ENCODE results near the gene KCNMA1.
"Not testable (repeated sequence)": the region's sequence is repeated elsewhere in the genome, so short reads cannot be mapped to it uniquely, and the experiment has no call there.

The KCNMA1 gene

GRCh38 chr10:77602913-77603533, 34.6 kb downstream of the KCNMA1 start:
- no peak for DNase-seq

GRCh38 chr10:77602231-77602912, 35.2 kb downstream of the KCNMA1 start:
- DNase-seq: no peak

GRCh38 chr10:77601488-77601887, 36.1 kb downstream of the KCNMA1 start:
- no peak for DNase-seq

GRCh38 chr10:77600640-77601039, 37.0 kb downstream of the KCNMA1 start:
- no peak for DNase-seq

GRCh38 chr10:77599651-77600050, 38.0 kb downstream of the KCNMA1 start:
- no peak for DNase-seq

- no peak for DNase-seq
These were observed 39.0 kb downstream of the KCNMA1 start for GRCh38 chr10:77598606-77599005.

GRCh38 chr10:77597560-77597959, 40.0 kb downstream of the KCNMA1 start:
- no peak for DNase-seq

- DNase-seq: no peak
These were observed 43.2 kb downstream of the KCNMA1 start for GRCh38 chr10:77594471-77594783.

- DNase-seq: no peak
These were observed 43.7 kb downstream of the KCNMA1 start for GRCh38 chr10:77593771-77594470.

- DNase-seq: no peak
These were observed 44.5 kb downstream of the KCNMA1 start for GRCh38 chr10:77592946-77593636.

GRCh38 chr10:77592510-77592909, 45.1 kb downstream of the KCNMA1 start:
- DNase-seq: no peak

- no peak for DNase-seq
These were observed 46.2 kb downstream of the KCNMA1 start for GRCh38 chr10:77591238-77591880.

GRCh38 chr10:77590344-77591237, 47.0 kb downstream of the KCNMA1 start:
- DNase-seq: no peak

GRCh38 chr10:77589703-77590102, 47.9 kb downstream of the KCNMA1 start:
- not testable (repeated sequence) for DNase-seq

GRCh38 chr10:77588886-77589285, 48.7 kb downstream of the KCNMA1 start:
- no peak for DNase-seq

GRCh38 chr10:77587416-77587790, 50.2 kb downstream of the KCNMA1 start:
- DNase-seq: no peak

- DNase-seq: no peak
These were observed 50.7 kb downstream of the KCNMA1 start for GRCh38 chr10:77586719-77587415.

GRCh38 chr10:77584938-77585337, 52.7 kb downstream of the KCNMA1 start:
- no peak for DNase-seq

- DNase-seq: peak; percentile 17
These were observed 54.1 kb downstream of the KCNMA1 start for GRCh38 chr10:77583527-77583926.

- DNase-seq: peak; percentile 56
These were observed 54.9 kb downstream of the KCNMA1 start for GRCh38 chr10:77582710-77583115.

- DNase-seq: no peak
These were observed 55.9 kb downstream of the KCNMA1 start for GRCh38 chr10:77581738-77582137.

GRCh38 chr10:77580482-77580881, 57.1 kb downstream of the KCNMA1 start:
- no peak for DNase-seq
